Fibroblast of lung (primary cell): ENCODE measurements around the gene AKIP1. TPM values are rescaled to one million over a fixed set of nuclear protein-coding genes. Genes with fewer than 3 reads are reported as not detected.
A peak's percentile ranks its signal among the peaks of the same experiment; 100 is the strongest.

Source experiments
- DNase-seq, 2 donors: peaks; one replicate each; pipeline versions ENCODE4 v3.0.0 to v3.0.0-alpha.2; 2010; ENCODE audit warnings: low read depth in 2 of 2
- H2AFZ ChIP-seq: 2 replicates; pipeline ENCODE4 v1.5.1; 2012; ENCODE audit warnings: low read length, control low read depth, inconsistent platforms
- H3K27ac ChIP-seq: 2 replicates; pipeline ENCODE4 v1.5.1; 2011; ENCODE audit warnings: low read length, control low read depth; ENCODE audit not compliant: insufficient read depth
- H3K27me3 ChIP-seq: 2 replicates; pipeline ENCODE4 v1.5.1; 2011; ENCODE audit warnings: mild to moderate bottlenecking, low read length; ENCODE audit not compliant: control insufficient read depth, insufficient read depth
- H3K36me3 ChIP-seq: 2 replicates; pipeline ENCODE4 v1.5.1; 2011; ENCODE audit warnings: low read length; ENCODE audit not compliant: control insufficient read depth, insufficient read depth
- H3K4me1 ChIP-seq: 2 replicates; pipeline ENCODE4 v1.5.1; 2011; ENCODE audit warnings: low read length; ENCODE audit not compliant: control insufficient read depth, insufficient read depth; ENCODE audit errors: extremely low read depth
- H3K4me2 ChIP-seq: 2 replicates; pipeline ENCODE4 v1.5.1; 2011; ENCODE audit warnings: low read length, control low read depth; ENCODE audit not compliant: insufficient read depth; ENCODE audit errors: extremely low read depth
- H3K4me3 ChIP-seq, 4 experiments: fragments of 200-600 bp in 1 of 4; sonication (generic) in 1 of 4; replicated peaks in 1 of 4; 2 replicates each; pipeline ENCODE4 v1.5.1; 2011 to 2016; ENCODE audit warnings: low read length in 4 of 4, low read depth in 3 of 4, mild to moderate bottlenecking in 3 of 4, control low read depth in 2 of 4, inconsistent platforms in 1 of 4, mixed read lengths in 1 of 4; ENCODE audit not compliant: insufficient read depth in 1 of 4; ENCODE audit errors: control extremely low read depth in 1 of 4
- H3K79me2 ChIP-seq: 2 replicates; pipeline ENCODE4 v1.5.1; 2012; ENCODE audit warnings: mild to moderate bottlenecking, low read length, inconsistent platforms; ENCODE audit not compliant: control insufficient read depth, insufficient read depth
- H3K9ac ChIP-seq: 2 replicates; pipeline ENCODE4 v1.5.1; 2011; ENCODE audit warnings: mild to moderate bottlenecking, low read length, control low read depth; ENCODE audit not compliant: insufficient read depth
- H3K9me3 ChIP-seq: 2 replicates; pipeline ENCODE4 v1.5.1; 2012; ENCODE audit warnings: low read depth, low read length; ENCODE audit not compliant: control insufficient read depth, insufficient read depth
- H4K20me1 ChIP-seq: 2 replicates; pipeline ENCODE4 v1.5.1; 2011; ENCODE audit warnings: low read length; ENCODE audit not compliant: control insufficient read depth, insufficient read depth; ENCODE audit errors: extremely low read depth
- EZH2 ChIP-seq: IDR thresholded peaks from 2 replicates; pipeline ENCODE4 v1.5.1; 2012; ENCODE audit warnings: low read length, control low read depth, mild to moderate bottlenecking; ENCODE audit errors: missing control alignments
- polyA plus RNA-seq, 2 donors: library from polyadenylated mRNA; depleted of rRNA in 1 of 2; stranded (reverse) in 1 of 2; unstranded in 1 of 2; fragments of >200 nt; gene quantifications; 2 replicates each; pipeline ENCODE4 v1.2.1, GENCODE V29; 2011 to 2012; ENCODE audit warnings: missing spikeins in 1 of 2
- total RNA-seq: library from RNA; depleted of rRNA; stranded (reverse); fragments of >200 nt; gene quantifications from 2 replicates; pipeline ENCODE4 v1.2.1, GENCODE V29; 2014
- TF ChIP-seq, protein P1 (sequence below), 2 donors: IDR thresholded peaks in 1 of 2; conservative IDR thresholded peaks in 1 of 2; 1 replicate in 1 of 2; 2 replicates in 1 of 2; pipeline ENCODE4 v1.5.1; 2011 to 2012; ENCODE audit warnings: low read length in 2 of 2, control low read depth in 1 of 2, inconsistent platforms in 1 of 2, low read depth in 1 of 2, mild to moderate bottlenecking in 1 of 2

Gene AKIP1
- total and polyA plus RNA-seq, 2 donors (not counting 1 experiment from before 2014, with no cell fraction given) = 50.8 to 63.7 TPM

DNA sequence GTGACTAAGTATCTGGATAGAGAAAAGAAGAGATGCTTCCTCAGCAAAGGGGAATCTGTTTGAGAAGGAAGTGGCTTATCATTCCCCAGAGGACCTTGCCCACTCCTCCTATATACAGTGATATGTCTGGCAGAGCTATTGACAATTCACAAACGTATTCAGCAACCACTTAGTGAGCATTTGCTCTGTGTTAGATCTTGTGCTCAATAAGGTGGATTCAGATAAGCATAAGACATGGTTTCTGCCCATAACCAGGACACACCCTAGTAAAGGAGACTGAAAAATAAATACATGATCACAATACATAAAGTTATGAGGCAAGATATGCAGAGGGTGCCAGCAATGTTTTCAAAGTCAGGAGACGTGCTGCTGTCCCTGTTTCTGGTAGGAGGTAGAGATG lies 51.9 kb downstream of the AKIP1 start:
- H3K4me1 ChIP-seq = peaks cover 8% of the 10 kb centered on the region
- H2AFZ ChIP-seq = no peak overlapping the region
- no peaks in the 10 kb centered on the region for H3K36me3 ChIP-seq
- H3K4me3 ChIP-seq = peak overlapping the region; percentile 65 to 88 (median 80)
- peaks cover 38% of the 10 kb centered on the region for H3K79me2 ChIP-seq
- no peaks in the 10 kb centered on the region for H3K9me3 ChIP-seq
- H3K27ac ChIP-seq = no peak overlapping the region
- H4K20me1 ChIP-seq = no peaks in the 10 kb centered on the region
- H3K27me3 ChIP-seq = no peaks in the 10 kb centered on the region
- peak overlapping the region; percentile 87 for H3K4me2 ChIP-seq
- TF ChIP-seq EZH2 = no peak
- TF ChIP-seq, protein P1, sequence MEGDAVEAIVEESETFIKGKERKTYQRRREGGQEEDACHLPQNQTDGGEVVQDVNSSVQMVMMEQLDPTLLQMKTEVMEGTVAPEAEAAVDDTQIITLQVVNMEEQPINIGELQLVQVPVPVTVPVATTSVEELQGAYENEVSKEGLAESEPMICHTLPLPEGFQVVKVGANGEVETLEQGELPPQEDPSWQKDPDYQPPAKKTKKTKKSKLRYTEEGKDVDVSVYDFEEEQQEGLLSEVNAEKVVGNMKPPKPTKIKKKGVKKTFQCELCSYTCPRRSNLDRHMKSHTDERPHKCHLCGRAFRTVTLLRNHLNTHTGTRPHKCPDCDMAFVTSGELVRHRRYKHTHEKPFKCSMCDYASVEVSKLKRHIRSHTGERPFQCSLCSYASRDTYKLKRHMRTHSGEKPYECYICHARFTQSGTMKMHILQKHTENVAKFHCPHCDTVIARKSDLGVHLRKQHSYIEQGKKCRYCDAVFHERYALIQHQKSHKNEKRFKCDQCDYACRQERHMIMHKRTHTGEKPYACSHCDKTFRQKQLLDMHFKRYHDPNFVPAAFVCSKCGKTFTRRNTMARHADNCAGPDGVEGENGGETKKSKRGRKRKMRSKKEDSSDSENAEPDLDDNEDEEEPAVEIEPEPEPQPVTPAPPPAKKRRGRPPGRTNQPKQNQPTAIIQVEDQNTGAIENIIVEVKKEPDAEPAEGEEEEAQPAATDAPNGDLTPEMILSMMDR (conservative IDR thresholded peaks at IDR 0.05 in 1 of 2, IDR thresholded peaks at IDR 0.05 in 1 of 2; ENCODE audit: low read depth in 1 of 2, low read length in 2 of 2) = no peak
- H3K9ac ChIP-seq = no peak overlapping the region
- no peak for DNase-seq

DNA sequence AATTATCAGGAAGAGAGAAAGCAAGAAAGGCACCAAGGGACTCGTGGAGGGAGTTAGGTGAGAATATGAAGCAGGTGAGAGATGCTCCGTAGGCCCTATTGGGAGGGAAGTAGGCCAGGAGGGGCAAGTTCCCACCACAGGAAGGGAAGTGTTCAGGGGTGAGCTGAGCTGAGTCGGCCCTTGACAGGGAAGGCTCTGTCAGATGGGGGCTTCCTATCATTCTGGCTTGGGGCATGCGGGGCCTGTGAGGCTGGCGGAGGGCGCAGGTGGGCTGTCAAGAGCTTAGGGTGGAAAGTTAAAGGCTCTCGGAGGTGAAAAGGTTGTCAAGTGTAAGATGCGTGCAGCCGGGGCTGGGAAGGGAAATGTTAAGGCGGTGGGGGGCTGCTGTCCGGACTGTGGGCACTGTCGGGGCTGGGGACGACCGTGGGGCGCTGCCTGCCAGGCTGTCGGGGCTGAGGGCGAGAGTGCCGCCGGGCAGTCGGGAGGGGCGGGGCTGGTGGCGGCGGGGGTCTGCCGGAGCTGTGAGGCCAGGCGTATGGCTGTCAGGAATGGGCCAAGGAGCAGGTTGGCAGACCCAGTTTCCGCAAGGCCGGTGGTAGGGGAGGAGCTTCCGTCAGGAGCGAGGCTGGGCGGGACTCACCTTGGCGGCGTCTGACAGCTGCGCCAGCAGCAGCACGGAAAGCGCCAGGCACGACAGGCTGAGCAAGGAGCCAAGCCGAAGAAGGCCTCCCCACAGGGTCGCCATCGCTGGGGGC lies 52.8 kb downstream of the AKIP1 start:
- TF ChIP-seq EZH2 = no peak
- TF ChIP-seq, protein P1 (conservative IDR thresholded peaks at IDR 0.05 in 1 of 2, IDR thresholded peaks at IDR 0.05 in 1 of 2; ENCODE audit: low read depth in 1 of 2, low read length in 2 of 2) = no peak
- Histone ChIP-seq H3K9me3 (no peaks in the 10 kb centered on the region), H2AFZ (peak overlapping the region; percentile 76), H3K27me3 (no peaks in the 10 kb centered on the region), H3K9ac (peak overlapping the region; percentile 92), H3K4me3 (peak overlapping the region; percentile 65 to 88 (median 80)), H3K27ac (peak overlapping the region; percentile 93), H3K79me2 (peaks cover 37% of the 10 kb centered on the region), H3K36me3 (no peaks in the 10 kb centered on the region), H3K4me1 (peaks cover 8% of the 10 kb centered on the region), H3K4me2 (peak overlapping the region; percentile 87), H4K20me1 (no peaks in the 10 kb centered on the region)
- DNase-seq = peak in 1 of 2 donors; percentile 65

- H3K79me2 ChIP-seq = peaks cover 31% of the 10 kb centered on the region
- TF ChIP-seq, protein P1 (conservative IDR thresholded peaks at IDR 0.05 in 1 of 2, IDR thresholded peaks at IDR 0.05 in 1 of 2; ENCODE audit: low read depth in 1 of 2, low read length in 2 of 2) = no peak
- TF ChIP-seq EZH2 = no peak
- H3K4me3 ChIP-seq = peak within 1 kb of the TSS; percentile 65 to 88 (median 80)
- H3K4me2 ChIP-seq = peak within 1 kb of the TSS; percentile 89
- H3K36me3 ChIP-seq = no peaks in the 10 kb centered on the region
- H3K9me3 ChIP-seq = no peaks in the 10 kb centered on the region
- H3K9ac ChIP-seq = peak within 1 kb of the TSS; percentile 92
- H4K20me1 ChIP-seq = no peaks in the 10 kb centered on the region
- H3K27ac ChIP-seq = peak within 1 kb of the TSS; percentile 93
- no peaks in the 10 kb centered on the region for H3K27me3 ChIP-seq
- H2AFZ ChIP-seq = peak within 1 kb of the TSS; percentile 84
- DNase-seq = peak; percentile 85 to 86
- peaks cover 6% of the 10 kb centered on the region for H3K4me1 ChIP-seq
Measured at GRCh38 chr11:8964324-8965320, 53.6 kb downstream of the AKIP1 start, which contains the start of gene TMEM9B. Gene TMEM9B (minus strand): TSS chr11:8964442. CDS start chr11:8964313, 129 bp downstream.
